COLO668 (cell line): Measurements from ENCODE around the gene PHF23.

Experiments used
- DNase-seq: peaks from one replicate; lab custom pipeline; 2025; ENCODE audit not compliant: unreplicated experiment; lab: John Stamatoyannopoulos, UW

PHF23 gene

GRCh38 chr17:7207120-7208001 is 31.9 kb downstream of the PHF23 start:
- DNase-seq = no peak

- no peak for DNase-seq
Observed at GRCh38 chr17:7205561-7205960, 33.7 kb downstream of the PHF23 start.

GRCh38 chr17:7204828-7205461 is 34.3 kb downstream of the PHF23 start:
- DNase-seq = peak; percentile 69

GRCh38 chr17:7204336-7204735 is 34.9 kb downstream of the PHF23 start:
- no peak for DNase-seq

- no peak for DNase-seq
Observed at GRCh38 chr17:7203391-7203790, 35.9 kb downstream of the PHF23 start.

- no peak for DNase-seq
Observed at GRCh38 chr17:7196651-7197401, 42.4 kb downstream of the PHF23 start.

GRCh38 chr17:7195971-7196370 is 43.3 kb downstream of the PHF23 start:
- DNase-seq = no peak

- no peak for DNase-seq
Observed at GRCh38 chr17:7192271-7192937, 46.9 kb downstream of the PHF23 start.

- peak; percentile 10 for DNase-seq
Observed at GRCh38 chr17:7191571-7192270, 47.5 kb downstream of the PHF23 start.

- DNase-seq = no peak
Observed at GRCh38 chr17:7191069-7191468, 48.2 kb downstream of the PHF23 start.

- no peak for DNase-seq
Observed at GRCh38 chr17:7190276-7190917, 48.9 kb downstream of the PHF23 start.

- DNase-seq = no peak
Observed at GRCh38 chr17:7186241-7186640, 53.0 kb downstream of the PHF23 start.
